H1 (cell line): ENCODE data around the gene WDR33.

Experiments
- EZH2 ChIP-seq: fragments of 200-600 bp; sonication (generic); IDR thresholded peaks from 2 replicates; pipeline ENCODE4 v1.7.1; 2012; ENCODE audit warnings: low read depth, mild to moderate bottlenecking, moderate library complexity, low read length, inconsistent platforms; ENCODE audit not compliant: severe bottlenecking
- POLR2A ChIP-seq, 2 experiments: IDR thresholded peaks; 1 replicate in 1 of 2; 2 replicates in 1 of 2; pipeline ENCODE4 v1.6.1; 2011; ENCODE audit warnings: low read depth in 2 of 2, low read length in 2 of 2, mild to moderate bottlenecking in 2 of 2; ENCODE audit errors: control extremely low read depth in 1 of 2
- SAP30 ChIP-seq: fragments of 300-600 bp; sonication (generic); IDR thresholded peaks from 2 replicates; pipeline ENCODE4 v1.7.1; 2012; ENCODE audit warnings: low read length, moderate library complexity, mild to moderate bottlenecking, inconsistent platforms; ENCODE audit not compliant: insufficient read depth, insufficient replicate concordance
- SP1 ChIP-seq: IDR thresholded peaks from 2 replicates; pipeline ENCODE4 v1.6.1; 2011; ENCODE audit warnings: low read depth, low read length
- SUZ12 ChIP-seq: fragments of 200-600 bp; sonication (generic); IDR thresholded peaks from 2 replicates; pipeline ENCODE4 v1.6.1; 2012; ENCODE audit warnings: mild to moderate bottlenecking, inconsistent platforms, low read length, moderate library complexity, mixed read lengths
- TEAD4 ChIP-seq: IDR thresholded peaks from 2 replicates; pipeline ENCODE4 v1.6.1; 2012; ENCODE audit warnings: low read depth, low read length, inconsistent platforms, mixed read lengths
- TF ChIP-seq, protein P1 (sequence below), 3 experiments: IDR thresholded peaks; 1 replicate in 2 of 3; 2 replicates in 1 of 3; pipeline versions ENCODE4 v1.5.1 to v1.6.1; 2011; ENCODE audit warnings: low read length in 3 of 3, mild to moderate bottlenecking in 3 of 3, inconsistent platforms in 2 of 3, low read depth in 1 of 3, moderate library complexity in 1 of 3; ENCODE audit not compliant: insufficient read depth in 1 of 3; ENCODE audit errors: control extremely low read depth in 1 of 3

DNA sequence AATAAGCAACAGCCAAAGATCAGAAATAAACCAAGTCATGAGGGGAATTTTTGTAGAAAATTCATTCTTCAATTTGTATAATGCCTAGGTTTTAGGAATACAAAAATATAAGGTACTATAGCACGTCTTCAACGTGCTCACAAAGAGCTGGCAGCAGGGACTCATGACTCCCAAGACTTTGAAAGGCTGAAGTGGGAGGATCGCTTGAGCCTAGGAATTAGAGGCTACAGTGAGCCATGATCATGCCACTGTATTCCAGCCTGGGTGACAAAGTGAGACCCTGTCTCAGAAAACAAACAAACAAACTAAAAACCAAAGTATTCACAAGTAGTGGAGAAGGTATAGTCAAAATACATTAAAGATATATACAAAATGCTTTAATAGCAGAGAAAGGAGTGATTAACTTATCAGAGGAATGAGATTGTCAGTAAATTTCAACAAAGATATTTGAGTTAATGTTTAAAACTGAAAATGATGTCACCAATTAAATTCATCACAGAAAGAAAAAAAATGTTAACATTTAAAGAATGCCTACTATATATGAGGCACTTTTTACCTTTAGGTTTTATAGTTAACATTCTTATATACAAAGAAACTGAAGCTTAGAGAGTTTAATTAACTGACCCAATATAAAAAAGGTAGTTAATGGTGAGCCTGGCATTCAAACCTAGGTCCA lies 3.2 kb downstream of the WDR33 start:
- no peak for TF ChIP-seq SUZ12
- TF ChIP-seq, protein P1, sequence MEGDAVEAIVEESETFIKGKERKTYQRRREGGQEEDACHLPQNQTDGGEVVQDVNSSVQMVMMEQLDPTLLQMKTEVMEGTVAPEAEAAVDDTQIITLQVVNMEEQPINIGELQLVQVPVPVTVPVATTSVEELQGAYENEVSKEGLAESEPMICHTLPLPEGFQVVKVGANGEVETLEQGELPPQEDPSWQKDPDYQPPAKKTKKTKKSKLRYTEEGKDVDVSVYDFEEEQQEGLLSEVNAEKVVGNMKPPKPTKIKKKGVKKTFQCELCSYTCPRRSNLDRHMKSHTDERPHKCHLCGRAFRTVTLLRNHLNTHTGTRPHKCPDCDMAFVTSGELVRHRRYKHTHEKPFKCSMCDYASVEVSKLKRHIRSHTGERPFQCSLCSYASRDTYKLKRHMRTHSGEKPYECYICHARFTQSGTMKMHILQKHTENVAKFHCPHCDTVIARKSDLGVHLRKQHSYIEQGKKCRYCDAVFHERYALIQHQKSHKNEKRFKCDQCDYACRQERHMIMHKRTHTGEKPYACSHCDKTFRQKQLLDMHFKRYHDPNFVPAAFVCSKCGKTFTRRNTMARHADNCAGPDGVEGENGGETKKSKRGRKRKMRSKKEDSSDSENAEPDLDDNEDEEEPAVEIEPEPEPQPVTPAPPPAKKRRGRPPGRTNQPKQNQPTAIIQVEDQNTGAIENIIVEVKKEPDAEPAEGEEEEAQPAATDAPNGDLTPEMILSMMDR (IDR thresholded peaks at IDR 0.05; ENCODE audit: control extremely low read depth in 1 of 3, insufficient read depth in 1 of 3, low read depth in 1 of 3, low read length in 3 of 3): no peak
- TF ChIP-seq EZH2: no peak
- TF ChIP-seq SP1: no peak
- TF ChIP-seq SAP30: no peak
- no peak for TF ChIP-seq POLR2A (IDR thresholded peaks at IDR 0.05; ENCODE audit: control extremely low read depth in 1 of 2, low read depth in 2 of 2, low read length in 2 of 2)
- no peak for TF ChIP-seq TEAD4
